Stimulated activated CD8-positive, alpha-beta memory T cell treated with anti-CD3 and anti-CD28 coated beads, Interleukin-12 subunit alpha, Interleukin-12 subunit beta, amount 100 ng/mL, for 1 hour (primary cell): Measurements from ENCODE around the gene ABCA13.

Source experiments
- DNase-seq: peaks from one replicate; pipeline ENCODE4 v3.0.0-alpha.2; 2020; ENCODE audit warnings: low read depth

The ABCA13 gene

GRCh38 chr7:48643431-48644013 lies 472.3 kb downstream of the ABCA13 start:
- DNase-seq: no peak

- no peak for DNase-seq
Measured at GRCh38 chr7:48658138-48658537, 486.9 kb downstream of the ABCA13 start.

GRCh38 chr7:48660306-48660870 lies 489.1 kb downstream of the ABCA13 start:
- no peak for DNase-seq

GRCh38 chr7:48664241-48664640 lies 493.0 kb downstream of the ABCA13 start:
- DNase-seq: no peak

GRCh38 chr7:48665353-48666135 lies 494.3 kb downstream of the ABCA13 start:
- no peak for DNase-seq

GRCh38 chr7:48667407-48667806 lies 496.1 kb downstream of the ABCA13 start:
- DNase-seq: no peak

- DNase-seq: no peak
Measured at GRCh38 chr7:48671656-48672055, 500.4 kb downstream of the ABCA13 start.

GRCh38 chr7:48681006-48681405 lies 509.7 kb downstream of the ABCA13 start:
- DNase-seq: no peak

- DNase-seq: no peak
Measured at GRCh38 chr7:48691788-48692187, 520.5 kb downstream of the ABCA13 start.
